Sciatic nerve (tissue), 2 donors: ENCODE data around the gene KCND3. TPM values are rescaled to one million over a fixed set of nuclear protein-coding genes. Genes with fewer than 3 reads are reported as not detected.

Experiments used
- ATAC-seq: fragments of 200-7000 bp; cut with Tn5 transposase; one replicate; pipeline ENCODE4 v1.9.1; 2020; ENCODE audit warnings: mild to moderate bottlenecking, moderate library complexity
- DNase-seq: peaks from one replicate; pipeline ENCODE4 v3.0.0-alpha.2; 2020; ENCODE audit warnings: low spot score
- intact Hi-C: fragments of 100-400 bp; cut with DNase I; formaldehyde crosslinking; loops from one replicate; pipeline ENCODE4 v1.14.2; 2022
- total RNA-seq: library from RNA; stranded (reverse); fragmentation: NEBNext Ultra II Directional; extraction: Animal tissue kit (Norgen Biotek cat#: 25700); gene quantifications from one replicate; pipeline ENCODE4 v1.2.1, GENCODE V29; 2021
- donor health status: DM: no; HTN: no; CAD: no.
- donor health status: DM: no; HTN: no; CAD: no.

Gene KCND3
- total RNA-seq, 1 donor from 2014 or later: 7.5 TPM

- DNase-seq (no peak), ATAC-seq (no peak)
- intact Hi-C loops: no loop called here
Measured at GRCh38 chr1:111963985-111964738, 25.3 kb downstream of the KCND3 start.

- no peak for DNase-seq
- intact Hi-C loops: no loop called here
- ATAC-seq: no peak
Measured at GRCh38 chr1:111961773-111962565, 27.5 kb downstream of the KCND3 start.

GRCh38 chr1:111961016-111961415, 28.5 kb downstream of the KCND3 start:
- intact Hi-C loops: no loop called here
- ATAC-seq (no peak), DNase-seq (no peak)

GRCh38 chr1:111959436-111959835, 30.0 kb downstream of the KCND3 start:
- ATAC-seq (no peak), DNase-seq (no peak)
- intact Hi-C loops: no loop called here

GRCh38 chr1:111958851-111959250, 30.6 kb downstream of the KCND3 start:
- intact Hi-C loops: no loop called here
- no peak for ATAC-seq
- no peak for DNase-seq

GRCh38 chr1:111958075-111958474, 31.4 kb downstream of the KCND3 start:
- DNase-seq (no peak), ATAC-seq (no peak)
- intact Hi-C loops: no loop called here

- intact Hi-C loops: no loop called here
- ATAC-seq: no peak
- DNase-seq: no peak
Measured at GRCh38 chr1:111956155-111956771, 33.2 kb downstream of the KCND3 start.

- DNase-seq (no peak), ATAC-seq (no peak)
- intact Hi-C loops: no loop called here
Measured at GRCh38 chr1:111955755-111956154, 33.7 kb downstream of the KCND3 start.

- intact Hi-C loops: no loop called here
- DNase-seq: no peak
- no peak for ATAC-seq
Measured at GRCh38 chr1:111953797-111954196, 35.7 kb downstream of the KCND3 start.

- DNase-seq (no peak), ATAC-seq (no peak)
- intact Hi-C loops: no loop called here
Measured at GRCh38 chr1:111952125-111952657, 37.3 kb downstream of the KCND3 start.

GRCh38 chr1:111948209-111949171, 41.0 kb downstream of the KCND3 start:
- DNase-seq (no peak), ATAC-seq (peak; percentile 76)
- intact Hi-C loops: no loop called here

- no peak for ATAC-seq
- DNase-seq: no peak
- intact Hi-C loops: no loop called here
Measured at GRCh38 chr1:111943846-111944749, 45.4 kb downstream of the KCND3 start.

- no peak for DNase-seq
- intact Hi-C loops: no loop called here
Measured at GRCh38 chr1:111943066-111943465, 46.4 kb downstream of the KCND3 start.

GRCh38 chr1:111938536-111938935, 50.9 kb downstream of the KCND3 start:
- ATAC-seq: no peak
- DNase-seq: no peak
- intact Hi-C loops: no loop called here

More at GRCh38 chr1:111943066-111943465, 46.4 kb downstream of the KCND3 start:
- no peak for ATAC-seq

GRCh38 chr1:111938123-111938522, 51.3 kb downstream of the KCND3 start:
- intact Hi-C loops: no loop called here
- DNase-seq (no peak), ATAC-seq (no peak)

- intact Hi-C loops: no loop called here
- ATAC-seq: no peak
- DNase-seq: no peak
Measured at GRCh38 chr1:111937147-111937725, 52.2 kb downstream of the KCND3 start.

- intact Hi-C loops: no loop called here
- ATAC-seq (no peak), DNase-seq (no peak)
Measured at GRCh38 chr1:111934106-111934852, 55.2 kb downstream of the KCND3 start.
